Measurements from ENCODE around the gene CRYGA.
"Not testable (repeated sequence)": the region's sequence is repeated elsewhere in the genome, so short reads cannot be mapped to it uniquely, and the experiment has no call there.

Gene CRYGA

GRCh38 chr2:208122248-208122647 is 41.1 kb downstream of the CRYGA start:
- no peak for DNase-seq

- no peak for DNase-seq
Observed at GRCh38 chr2:208118918-208119317, 44.5 kb downstream of the CRYGA start.

DNA sequence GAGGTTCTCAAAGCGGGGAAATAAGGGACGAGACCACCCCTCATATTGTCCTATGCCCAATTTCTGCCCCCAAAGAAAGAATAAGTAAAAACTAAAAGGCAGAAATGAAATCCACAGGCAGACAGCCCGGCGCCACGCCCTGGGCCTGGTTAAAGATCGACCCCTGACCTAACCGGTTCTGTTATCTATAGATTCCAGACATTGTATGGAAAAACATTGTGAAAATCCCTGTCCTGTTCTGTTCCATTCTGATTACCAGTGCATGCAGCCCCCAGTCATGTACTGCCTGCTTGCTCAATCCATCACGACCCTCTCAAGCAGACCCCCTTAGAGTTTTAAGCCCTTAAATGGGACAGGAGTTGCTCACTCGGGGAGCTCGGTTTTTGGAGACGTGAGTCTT is 46.0 kb downstream of the CRYGA start:
- not testable (repeated sequence) for DNase-seq

DNA sequence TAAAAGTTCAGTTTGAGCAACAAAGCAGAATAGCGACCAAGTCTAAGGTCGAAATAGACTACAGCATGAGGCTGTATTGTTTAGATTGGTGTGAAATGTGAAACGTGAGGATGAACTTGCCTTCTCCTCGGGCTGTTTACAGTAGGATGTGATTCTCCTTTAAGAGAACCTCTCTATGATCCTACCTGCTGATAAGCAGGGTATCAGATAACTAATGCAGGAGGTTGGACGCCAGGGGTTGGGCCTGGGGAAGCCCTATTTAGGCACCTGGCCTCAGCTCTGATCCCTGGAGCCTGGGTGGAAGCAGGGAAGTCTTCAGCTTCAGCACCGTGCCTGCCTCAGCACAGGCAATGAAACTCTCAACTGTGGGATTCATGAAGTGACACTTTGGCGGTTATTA is 50.4 kb downstream of the CRYGA start:
- no peak for DNase-seq

DNA sequence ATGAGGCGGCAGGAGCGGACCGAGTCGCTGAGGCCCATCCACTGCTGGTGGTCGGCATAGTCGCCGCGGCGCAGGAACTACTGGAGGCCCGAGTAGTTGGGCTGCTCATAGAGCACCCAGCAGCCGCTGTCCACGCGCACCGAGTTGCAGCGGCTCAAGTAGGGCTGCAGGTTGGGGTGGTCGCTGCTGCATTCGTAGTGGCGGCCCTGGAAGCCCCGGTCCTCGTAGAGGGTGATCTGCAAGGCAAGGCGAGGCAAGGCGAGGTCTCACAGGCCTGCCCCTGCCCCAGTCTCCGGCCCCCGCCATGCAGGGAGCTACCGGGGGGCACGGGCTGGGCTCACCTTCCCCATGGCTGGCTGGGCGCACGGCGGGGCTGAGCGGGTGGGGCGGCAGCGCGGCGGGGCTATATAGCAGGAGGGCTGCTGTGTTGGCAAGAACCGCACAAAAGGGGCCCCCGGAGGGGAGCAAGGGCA is 51.1 kb downstream of the CRYGA start:
- DNase-seq, result not testable (repeated sequence)
